HK-2 (cell line): Measurements from ENCODE around the gene WRNIP1.

Experiments
- DNase-seq: peaks from one replicate; pipeline ENCODE4 v3.0.0-alpha.2; 2018; ENCODE audit not compliant: unreplicated experiment

Gene WRNIP1

DNA sequence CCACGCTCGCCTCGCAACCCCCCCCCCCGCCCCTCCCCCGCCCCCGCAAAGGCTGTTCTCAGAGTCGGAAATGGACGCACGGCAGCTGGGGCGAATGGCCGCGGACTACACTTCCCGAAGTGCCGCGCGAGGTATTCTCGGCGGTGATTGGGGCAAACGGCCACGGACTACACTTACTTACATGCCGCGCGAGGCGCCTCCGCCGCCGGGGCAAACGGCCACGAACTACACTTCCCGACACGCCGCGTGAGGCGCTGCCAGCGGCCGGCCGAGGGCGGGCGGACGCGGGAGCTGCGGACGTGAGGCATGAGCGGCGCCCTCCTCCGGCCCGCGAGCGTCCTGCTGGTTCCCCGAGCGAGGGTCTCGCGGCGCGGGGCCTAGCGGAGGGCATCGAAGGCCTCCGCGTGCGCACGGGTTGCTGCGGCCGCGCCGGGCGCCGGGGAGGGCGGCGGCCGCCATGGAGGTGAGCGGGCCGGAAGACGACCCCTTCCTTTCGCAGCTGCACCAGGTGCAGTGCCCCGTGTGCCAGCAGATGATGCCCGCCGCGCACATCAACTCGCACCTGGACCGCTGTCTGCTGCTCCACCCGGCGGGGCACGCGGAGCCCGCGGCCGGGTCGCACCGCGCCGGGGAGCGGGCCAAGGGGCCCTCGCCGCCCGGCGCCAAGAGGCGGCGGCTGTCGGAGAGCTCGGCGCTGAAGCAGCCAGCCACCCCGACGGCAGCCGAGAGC is at the start of gene WRNIP1:
WRNIP1 (plus strand) TSS at position 228 of the 730 bp plus-strand sequence; CDS start at position 458, 230 bp downstream.
- peak; percentile 100 for DNase-seq

DNA sequence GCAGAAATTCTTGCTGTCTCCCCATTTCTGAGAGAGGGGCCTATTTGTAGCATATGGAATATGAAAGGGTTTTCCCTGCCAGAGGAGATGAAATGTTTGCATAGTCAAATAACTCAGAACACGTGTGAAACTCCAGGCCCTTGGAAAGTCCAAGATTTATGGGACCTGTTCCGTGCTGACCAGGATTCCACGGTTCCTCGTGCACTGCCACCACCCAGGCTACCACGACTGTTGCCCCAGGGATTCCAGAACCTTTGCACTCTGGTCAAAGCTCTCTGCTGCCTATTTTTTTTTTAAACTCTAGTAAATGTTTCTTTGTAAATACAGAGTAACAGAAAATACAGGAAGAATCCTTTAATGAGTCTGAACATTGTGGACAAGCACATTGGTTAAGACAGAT is 49.5 kb upstream of the WRNIP1 start:
- no peak for DNase-seq

DNA sequence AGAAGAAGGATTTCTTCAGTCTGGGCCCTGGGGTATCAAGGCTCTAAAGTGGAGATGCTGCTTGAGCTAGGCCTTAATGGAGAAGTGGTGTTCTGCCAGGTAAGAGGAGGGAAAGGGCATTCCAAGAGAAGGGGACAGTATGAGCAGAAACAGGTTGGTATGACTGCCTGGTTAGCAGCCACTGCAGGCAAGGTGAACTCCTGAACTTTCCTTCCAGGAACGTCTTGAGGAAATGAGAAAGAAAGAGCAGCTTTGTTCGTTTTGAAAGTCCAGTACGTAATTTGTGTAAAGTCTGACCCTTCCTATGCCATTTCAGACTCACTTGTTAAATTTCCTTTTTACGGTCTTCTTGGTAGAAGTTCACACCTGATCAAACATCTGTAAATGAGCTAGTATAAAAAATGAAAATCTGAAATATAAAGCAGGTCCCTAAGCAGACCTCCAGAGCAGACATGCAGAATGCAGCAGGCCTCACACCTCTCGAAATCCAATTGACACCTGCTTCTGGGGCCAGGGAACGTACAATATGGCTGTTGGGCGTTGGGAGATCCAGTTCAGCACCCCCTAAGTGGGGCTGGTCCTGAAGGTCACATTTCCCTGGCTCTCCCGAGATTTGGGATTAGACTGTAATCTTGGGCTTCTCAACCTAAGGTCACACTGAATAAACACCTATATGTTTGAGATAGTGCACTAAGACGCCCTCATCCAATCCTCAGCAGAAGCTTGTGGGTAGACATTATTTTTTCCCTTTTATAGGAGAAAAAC is 48.1 kb upstream of the WRNIP1 start:
- DNase-seq = no peak

DNA sequence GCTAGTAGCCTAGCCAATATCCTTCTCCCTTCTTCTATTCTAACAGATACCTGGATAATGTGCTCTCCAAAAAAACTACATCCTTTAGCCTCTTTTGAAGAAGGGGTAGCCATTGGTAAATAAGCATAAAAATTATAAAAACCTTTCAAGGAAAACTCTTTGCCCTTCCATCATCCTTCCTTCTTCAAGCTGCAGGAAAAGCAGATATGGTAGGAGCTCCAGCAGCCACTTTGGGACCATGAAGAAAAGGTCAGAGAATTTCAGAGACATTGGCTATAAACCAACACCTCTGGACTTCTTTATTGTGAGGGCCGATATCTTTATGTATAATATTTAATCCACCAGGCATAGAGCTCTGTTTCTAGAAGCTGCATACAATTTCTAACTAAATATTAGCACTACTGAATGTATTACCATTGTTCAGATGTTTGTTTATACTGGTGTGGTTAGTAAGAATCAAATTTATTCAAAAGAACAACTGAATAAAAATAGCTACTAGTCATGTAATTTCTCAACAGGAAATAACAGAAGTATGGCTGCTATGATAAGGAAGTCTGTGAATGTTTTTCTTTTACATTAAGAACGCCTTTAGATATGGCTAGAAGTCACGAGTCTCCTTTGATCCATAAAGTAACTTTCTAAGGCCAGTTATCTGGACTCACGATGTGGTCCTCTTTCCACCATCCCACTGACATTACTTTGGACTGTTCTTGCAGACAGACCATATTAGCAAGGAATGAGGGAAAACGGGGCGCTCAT is 46.7 kb upstream of the WRNIP1 start:
- no peak for DNase-seq

DNA sequence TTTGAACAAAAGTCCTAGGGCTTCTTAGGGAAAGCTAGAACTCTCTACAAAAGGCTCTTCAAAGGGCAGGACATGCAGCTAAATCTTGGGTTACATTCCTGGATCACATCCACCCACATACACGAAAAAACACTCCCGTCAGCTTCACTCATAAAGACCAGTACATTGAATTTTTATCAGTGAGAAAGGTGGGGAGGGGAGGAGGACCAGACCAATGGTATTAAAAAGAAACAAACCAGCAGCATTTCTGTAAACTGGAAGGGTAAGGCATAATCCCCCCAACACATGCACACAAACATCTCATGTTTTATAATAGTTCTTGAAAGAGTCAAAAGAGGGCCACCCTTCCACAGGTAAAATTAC is 46.1 kb upstream of the WRNIP1 start:
- DNase-seq = no peak

DNA sequence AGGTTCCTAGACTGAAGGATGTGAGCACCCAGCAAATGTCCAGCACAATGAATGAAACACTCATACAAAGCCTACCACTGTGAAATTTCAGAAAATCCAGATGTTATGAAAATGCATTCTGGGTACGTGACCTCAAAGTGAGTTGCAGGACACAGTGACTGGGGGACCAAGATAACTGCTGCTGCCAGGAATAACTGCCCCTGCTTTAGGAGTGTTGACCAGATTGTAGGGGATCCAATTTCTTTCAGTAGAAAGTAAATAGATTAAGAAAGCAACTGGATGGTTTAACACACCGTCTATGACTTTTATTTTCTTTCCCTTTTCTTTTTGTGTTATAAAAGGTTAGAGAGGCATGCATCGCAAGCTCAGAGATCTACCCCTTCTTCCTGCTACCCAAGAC is 44.0 kb upstream of the WRNIP1 start:
- DNase-seq = no peak

DNA sequence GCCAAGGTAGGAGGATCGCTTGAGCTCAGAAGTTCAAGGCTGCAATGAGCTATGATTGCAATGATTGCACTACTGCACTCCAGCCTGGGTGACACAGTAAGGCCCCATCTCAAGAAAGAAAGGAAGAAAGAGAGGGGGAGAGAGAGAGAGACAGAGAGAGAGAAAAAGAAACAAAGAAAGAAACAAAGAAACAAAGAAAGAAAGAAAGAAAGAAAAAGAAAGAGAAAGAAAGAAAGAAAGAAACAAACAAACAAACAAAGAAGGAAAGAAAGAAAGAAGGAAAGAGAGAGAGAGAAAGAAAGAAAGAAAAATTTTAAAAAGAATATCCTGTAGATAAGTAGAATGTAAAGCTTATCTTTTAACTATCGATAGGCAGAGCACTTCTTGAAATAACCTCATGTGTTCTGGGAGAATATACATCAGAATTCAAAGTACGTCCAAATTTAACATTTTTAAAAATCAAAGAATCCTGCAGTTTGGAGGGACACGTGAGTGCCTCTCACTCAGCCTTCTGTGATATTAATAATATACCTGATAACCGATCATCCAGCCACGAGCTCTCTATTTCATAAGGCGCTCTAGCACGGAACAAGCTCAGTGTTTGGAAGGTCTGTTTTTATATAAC is 39.7 kb upstream of the WRNIP1 start:
- no peak for DNase-seq

DNA sequence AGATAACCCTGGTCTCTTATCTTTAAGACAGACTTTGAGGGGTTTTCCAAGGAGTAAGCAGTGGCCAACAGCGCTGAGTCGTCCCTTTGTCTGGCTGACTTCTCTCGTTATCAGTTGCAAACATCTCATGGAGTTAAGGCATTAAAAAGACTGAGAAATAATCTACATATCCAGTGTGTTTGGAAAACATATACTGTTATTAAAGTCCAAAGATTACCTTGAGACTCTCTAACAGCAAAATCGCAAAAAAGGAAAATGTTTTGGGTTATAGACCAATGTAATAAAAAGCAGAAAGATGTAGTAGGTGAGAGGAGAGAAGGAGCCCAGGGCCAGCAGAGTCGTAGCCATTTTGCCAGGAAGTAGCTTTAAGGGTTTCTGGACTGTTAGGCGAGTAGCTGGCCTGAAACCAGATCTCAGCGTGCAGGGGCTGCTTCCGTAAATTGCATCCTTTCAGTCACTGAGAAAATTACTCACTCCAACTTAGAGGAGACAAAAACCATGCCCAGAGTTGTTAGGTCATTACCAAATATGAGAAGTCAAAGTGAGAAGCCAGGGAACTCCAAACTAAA is 39.1 kb upstream of the WRNIP1 start:
- DNase-seq = no peak

DNA sequence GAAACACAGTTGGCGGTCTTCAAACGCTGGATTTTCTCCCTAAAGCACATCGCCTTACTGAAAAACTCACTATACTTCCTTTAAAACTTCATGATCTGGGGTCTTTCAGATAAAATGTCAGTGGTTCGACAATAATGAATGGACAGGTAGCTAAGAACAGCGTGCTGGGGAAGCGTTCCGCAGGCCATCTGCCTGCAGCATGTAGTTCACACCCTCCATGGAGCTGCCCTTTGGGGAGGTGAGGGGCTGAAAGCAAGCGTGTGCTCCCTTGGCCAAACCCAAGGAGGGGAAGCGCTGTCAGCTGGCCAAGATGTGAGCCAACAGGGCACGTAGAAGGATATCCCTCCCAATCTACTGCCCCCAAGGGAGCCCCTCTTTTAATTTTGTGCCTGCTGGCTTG is 35.3 kb upstream of the WRNIP1 start:
- no peak for DNase-seq

DNA sequence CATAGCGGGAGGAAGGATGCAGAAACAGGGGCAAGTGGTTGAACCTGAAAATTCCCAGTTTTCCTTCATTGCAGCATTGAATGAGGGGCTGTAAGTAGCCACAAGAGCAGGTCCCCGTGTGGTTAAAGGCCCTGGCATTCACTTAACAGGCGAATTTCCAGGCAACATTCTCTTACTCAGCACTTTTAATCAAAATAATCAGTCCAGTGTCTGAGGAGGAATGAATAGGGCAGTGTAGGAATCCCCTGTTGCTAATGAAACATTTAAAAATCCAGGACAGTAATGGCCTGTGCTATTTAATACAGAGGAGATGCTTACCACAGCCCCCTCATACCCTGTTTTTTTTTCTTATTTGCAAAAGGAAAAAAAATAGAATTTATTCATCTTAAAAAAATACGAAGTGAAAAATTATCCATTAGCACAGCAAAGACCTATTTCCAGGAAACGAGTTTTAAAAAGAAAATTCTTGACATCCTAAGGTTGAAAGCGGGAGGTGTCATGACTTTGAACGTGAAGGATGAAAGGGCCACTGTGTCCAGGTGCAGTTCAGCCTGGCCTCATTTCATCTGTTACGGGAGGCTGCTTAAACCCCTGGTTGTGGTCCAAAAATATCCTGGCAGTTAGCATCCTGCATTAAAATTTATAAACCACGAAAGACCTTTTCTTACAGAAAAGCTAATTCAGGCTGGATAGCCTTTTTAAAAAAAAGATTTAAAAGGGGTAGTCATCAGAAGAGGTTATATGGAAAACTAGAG is 34.7 kb upstream of the WRNIP1 start:
- DNase-seq = no peak

DNA sequence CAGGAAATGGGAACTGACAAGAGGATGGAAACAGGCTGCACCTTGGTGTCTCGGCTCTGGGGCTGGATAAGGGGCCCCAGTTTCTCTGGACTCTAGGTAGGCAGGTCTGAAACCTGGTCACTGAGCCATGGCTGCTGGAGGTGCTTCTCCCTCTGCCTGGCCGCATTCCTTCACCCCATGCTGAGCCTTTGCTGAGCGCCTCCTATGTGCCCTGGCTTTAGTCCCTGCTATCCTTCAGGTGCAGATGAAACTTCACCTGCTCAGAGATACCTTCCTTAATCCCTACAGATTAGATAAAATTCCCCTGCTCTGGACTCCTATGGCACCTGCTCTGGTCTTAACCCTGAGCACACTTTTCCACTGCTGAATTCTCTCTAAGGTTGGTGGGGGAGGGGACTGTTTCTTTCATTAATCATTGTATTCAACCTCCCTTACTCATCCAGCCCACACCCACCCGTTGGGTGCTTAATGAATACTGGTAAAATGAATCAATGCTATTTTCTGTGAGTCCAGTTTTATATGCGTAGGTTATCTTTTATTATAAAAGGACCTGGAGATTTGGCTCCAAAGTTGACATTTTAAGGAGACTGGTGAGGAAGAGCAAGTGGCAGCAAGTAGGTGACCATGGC is 33.8 kb upstream of the WRNIP1 start:
- DNase-seq = no peak

DNA sequence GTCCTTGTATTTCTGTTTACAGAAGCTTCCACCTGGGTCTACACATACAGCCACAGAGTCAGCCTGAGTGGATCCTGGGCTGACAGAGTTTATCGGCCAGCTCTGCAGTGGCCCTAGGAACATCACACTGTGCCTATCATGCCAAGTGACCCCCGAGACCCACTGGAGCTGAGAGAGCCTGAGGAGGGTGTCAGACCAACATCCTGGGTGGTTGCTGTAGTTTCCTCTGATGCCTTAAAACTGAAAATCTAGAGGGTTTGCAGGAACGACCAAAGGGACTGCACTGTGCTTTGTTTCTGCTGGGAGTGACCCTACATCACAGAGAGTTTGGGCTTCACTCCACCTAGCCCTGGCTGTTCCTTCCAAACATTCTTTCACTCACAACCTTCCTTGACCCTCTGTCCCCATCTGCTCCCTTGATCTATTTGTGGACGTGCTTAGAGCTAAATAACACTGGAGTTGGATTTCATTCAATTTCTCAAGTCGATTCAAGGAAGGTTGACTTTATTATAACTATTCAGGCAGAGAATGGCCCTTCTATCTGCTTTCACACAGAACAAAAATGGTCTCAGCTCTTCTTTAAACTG is 32.6 kb upstream of the WRNIP1 start:
- DNase-seq = no peak

DNA sequence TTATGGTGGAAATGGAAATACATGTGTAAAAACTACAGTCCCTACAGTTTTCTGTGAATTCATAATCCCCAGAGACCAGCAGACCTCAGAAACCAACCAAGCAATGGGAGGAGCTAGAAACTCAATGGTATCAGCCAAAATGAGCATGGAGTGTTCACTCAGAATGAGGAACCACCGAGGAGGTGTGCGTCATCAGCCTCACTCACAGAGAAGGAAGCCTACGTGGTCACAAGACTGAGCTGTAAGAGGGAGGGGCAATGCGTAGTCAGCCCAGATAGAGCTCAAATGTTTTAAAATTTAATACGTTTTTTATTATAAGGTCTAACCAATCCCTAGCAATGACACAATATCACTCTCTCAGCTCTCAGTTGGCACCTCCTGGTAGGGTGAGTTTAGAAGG is 31.9 kb upstream of the WRNIP1 start:
- no peak for DNase-seq

DNA sequence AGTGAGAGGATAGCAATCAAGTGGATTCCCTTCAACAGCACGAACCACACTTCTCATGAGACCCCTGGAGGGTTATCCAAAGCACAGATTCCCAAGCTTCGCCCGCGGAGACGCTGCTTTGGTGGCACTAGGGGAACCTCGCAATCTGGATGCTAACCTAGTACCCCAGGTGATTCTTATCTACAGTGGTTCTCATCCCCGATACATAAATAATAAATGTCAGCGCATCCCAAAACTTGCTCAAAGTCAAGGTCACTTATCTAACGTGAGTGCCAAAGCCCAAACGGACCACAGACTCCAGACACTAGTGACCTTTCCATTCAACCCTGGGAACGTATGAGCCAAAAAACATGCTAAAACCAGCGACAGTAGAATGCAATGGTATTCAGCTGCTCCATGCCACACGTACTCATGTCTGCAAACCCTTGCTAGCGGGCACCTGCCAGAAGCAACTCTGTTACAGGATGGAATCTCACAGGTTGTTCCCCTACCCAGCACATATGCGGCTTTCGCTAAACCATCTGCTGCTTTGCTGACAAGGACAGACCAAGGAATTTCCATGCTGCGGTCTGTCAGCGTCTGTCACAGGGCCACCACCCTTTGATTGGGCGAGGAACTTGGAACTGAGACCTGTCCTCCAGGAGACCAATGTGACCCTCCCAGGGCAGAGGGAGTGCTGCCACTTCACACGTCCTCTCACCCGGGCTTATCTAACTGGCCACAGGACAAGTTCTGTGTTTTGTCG is 31.3 kb upstream of the WRNIP1 start:
- DNase-seq = no peak

DNA sequence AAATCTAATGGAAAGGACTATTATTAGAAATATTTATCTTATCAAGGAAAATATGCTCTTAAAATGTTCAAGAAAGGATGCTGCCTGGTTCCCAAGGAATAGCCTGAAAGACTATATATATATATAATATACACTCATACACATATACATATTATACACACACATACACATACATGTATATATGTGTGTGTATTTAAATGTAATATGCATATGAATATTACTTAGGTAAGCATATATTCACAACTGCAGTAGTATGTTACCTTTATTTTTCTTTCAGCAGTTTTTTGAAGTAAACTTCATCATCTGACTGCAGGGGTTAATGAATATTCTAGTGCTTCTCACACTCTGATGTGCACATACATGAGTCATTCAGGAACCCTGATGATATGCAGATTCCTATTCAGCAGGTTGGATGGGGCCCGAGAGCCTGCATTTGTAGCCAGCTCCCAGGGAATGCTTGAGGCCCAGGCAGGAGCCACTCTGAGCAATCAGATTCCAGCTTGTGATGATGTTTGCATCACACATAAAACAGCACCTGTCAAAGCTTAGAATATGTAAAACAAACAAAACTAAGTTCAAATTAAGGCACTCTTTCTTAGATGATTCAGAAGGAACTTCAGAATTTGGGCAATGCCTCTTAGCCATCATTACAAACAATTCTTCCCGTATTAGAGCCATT is 30.6 kb upstream of the WRNIP1 start:
- DNase-seq = no peak

DNA sequence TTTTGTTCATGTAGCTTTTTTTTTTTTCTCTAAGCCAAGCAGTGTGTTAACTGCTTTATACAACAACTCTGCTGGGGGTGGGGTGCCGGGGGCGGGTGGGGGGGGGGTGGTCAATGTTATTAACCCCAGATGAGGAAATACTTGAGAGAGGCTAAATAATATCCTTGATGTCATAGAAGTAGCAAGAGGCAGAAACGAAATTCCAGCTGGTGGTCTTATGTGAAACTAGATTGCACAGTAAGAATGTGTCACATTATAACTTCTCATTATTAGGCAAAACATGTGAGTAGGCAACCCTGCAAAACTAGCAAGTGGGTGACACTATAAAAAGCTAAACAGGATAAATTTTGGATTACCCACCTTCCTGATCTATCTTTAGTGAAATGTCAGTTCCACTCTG is 27.3 kb upstream of the WRNIP1 start:
- no peak for DNase-seq

DNA sequence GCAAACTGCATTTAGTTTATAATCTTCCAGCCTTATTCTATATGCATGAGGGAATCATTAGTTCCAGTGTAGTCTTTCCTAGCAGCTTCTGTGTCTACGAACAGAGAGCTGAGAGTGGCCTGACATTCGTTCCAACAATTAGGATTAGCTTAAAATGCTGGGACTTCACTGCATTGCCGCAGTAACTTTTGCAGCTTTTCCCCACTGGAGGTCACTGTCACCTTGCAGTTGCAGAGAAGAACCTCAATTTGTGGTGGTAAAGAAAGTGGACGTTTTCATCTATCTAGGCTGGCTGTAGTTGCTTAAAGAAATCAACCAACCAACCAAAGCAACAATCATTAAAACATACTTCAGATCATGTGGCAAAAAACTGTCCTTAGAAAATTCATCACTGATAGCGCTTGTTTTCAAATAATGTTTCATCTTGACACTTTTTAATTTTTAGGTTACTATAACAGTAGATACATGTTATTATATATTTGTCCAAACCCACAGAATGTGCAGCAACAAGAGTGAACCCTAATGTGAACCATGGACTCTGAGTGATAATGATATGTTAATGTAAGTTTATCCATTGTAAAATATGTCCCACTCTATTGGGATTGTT is 26.7 kb upstream of the WRNIP1 start:
- DNase-seq = no peak

DNA sequence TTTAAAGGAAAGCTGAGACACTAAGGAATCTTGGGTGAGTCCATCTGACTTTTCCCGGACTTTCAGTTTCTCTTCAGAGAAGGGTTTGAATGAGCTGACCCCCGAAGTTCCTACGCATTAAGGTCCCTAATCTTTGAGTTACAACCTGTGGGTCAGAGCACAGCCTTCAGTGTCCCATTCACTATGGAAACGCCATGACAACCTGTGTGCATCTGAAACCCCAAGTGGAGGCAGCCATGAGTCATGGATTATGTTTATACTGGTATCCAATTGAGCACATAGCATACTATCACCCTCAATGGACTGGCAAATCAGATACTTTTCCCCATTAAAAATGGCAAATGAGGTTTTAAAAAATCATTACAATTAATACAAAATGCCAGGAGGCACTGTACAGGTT is 25.9 kb upstream of the WRNIP1 start:
- no peak for DNase-seq

DNA sequence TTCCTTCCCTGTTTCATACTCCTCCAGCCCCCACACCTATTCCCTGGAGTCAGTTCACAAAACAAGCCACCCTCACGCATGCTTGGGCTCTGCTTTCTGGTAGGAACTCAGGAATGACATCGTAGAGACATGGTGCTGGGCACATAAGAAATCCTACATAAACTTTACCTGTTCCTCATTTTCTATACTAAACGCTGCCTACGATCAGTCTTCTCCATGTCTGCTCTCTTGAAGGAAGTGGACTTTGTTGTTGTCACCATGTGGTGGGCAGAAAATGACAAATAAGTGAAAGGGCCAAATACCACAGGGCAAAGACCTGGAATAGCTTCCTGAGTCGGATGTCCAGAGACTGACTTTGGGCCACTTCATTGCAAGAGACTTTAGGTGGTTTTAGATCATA is 24.6 kb upstream of the WRNIP1 start:
- DNase-seq = no peak
